NCI-H1930 (cell line): ENCODE results near the gene MT1G.
A peak's percentile ranks its signal among the peaks of the same experiment; 100 is the strongest.
"Not testable (repeated sequence)": the region's sequence is repeated elsewhere in the genome, so short reads cannot be mapped to it uniquely, and the experiment has no call there.

Experiments
- DNase-seq, 2 experiments: peaks; one replicate each; lab custom pipeline; 2025; lab: John Stamatoyannopoulos, UW

The MT1G gene

DNA sequence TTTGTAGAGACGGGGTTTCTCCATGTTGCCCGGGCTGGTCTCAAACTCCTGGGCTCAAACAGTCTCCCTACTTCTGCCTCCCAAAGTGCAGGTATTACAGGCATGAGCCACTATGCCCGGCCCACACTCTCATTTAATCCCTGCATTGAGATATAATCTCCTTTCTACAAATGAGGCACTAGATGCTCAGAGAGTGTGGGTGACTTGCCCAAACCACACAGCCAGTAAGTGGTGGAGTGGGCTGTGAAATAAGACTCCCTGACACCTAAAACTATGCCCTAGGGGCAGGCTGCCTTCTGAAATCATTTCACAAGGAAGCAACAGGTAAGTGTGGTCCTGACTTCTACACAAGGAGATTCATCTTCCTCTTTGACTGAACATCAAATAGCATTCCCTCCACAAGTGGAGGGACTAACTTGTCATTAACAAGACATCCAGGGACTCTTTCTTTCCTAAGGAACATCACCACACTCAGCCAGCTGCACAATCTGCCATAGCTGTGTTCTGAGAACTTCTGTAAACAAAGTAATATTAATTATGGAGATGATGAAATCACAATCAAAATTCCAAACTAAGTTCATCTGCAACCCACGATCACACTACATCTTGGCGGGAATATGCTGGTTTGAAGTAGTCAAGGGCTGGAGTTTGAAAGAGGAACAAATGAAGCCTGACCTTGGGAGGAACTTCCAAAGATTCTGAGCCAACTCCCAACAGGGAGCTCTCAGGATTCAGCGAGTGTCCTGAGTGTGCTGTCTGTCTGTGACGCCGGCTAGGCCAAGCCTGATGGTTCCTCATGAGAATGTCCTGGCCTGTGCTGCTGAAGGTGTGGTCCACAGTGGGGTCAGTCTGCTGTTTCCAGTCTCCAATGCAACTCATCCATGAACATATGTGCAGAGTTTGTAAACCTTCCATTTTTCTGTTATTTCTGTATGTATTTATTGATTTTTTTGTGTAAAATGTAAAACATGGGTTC lies 2.3 kb downstream of the MT1G start:
- not testable (repeated sequence) for DNase-seq

DNA sequence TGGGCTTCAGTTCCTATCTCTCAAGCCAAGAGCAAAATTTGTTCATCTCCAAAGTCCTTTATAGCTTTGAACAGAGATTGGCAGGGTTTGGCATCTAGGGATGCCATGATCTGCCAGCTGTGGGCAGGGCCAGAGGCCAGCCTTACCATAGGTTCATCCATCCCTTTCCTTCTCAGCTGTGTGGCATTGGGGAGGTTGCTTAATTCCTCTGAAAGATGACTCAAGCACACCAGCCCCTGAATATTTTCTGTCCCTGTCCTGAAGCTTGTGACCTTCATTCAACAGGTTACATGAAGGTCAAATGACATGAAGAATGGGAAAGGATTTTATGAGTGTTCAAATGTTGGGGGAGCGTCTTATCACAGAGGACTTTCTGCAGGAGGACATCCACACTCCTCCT lies 3.4 kb downstream of the MT1G start:
- no peak for DNase-seq

DNA sequence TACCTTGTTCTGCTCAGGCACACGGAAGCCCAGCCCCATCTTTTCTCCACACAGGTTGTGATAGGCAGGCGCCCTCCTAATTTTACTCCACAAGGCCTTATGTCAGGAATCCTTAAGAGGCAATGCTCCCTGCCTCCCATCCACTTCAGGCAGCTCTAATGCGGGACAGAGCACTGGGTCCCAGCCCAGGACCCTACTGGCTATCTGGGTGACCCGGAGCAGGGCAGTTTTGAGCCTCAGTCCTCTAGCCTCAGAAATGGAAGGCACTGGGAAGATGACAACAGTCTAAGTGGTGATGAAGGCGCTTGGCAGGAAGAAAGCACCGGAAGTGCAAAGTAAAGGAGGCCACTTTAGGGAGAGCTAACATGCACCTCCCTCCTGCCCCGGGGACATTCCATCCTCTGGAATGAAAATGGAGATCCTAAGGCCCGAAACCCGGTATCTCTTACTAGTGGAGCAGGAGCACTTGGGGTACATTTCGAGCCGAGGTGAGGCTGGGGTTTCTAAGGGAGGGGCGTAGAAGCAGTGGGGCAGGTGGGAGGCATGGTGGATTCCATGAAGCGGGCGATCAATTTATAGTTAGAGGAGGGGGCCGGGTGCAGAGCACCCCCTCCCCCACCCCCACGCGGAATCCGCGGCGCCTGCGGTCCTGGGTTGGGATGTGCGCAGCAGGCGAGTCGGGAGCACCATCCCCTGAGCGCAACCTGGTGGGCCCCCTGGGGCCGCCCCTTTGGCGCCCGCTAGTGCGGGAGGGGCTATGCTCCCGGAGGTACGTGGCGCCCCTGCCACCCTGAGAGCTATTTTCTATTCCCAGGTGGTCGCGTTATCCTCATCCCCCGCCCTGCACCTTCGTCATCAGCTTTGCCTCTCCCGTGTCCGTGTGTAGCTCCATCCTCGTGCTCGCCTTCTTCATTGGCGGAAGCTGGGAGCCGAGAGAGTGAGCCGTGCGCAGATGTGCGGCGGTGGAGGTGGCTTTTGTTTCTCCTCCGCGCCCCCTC lies 5.2 kb downstream of the MT1G start:
- peak in 1 of 2 experiments; percentile 8 for DNase-seq

DNA sequence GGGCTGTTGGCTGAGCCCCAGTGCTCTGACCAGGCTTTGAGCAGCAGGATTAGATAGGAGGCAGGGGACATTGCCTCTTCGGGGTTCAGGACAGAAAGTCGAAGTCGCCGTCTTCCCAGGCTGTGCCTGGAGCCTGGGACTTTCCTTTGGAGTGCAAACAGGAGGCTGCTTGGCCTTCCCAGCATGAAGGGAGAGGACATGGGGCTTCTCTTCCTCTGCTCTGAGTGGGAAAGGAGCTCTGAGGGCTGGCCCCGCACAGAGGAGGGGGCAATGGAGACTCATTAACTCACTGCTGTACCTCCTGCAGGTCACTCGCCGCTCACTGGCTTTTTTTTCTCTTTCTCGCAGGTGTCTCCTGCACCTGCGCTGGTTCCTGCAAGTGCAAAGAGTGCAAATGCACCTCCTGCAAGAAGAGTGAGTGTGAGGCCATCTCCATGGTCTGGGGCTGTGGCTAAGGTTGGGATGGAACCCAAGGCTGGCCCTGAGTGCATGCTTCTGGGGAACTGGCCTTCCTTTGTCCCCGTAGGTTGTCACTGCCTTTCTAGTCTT lies 9.5 kb downstream of the MT1G start:
- no peak for DNase-seq

DNA sequence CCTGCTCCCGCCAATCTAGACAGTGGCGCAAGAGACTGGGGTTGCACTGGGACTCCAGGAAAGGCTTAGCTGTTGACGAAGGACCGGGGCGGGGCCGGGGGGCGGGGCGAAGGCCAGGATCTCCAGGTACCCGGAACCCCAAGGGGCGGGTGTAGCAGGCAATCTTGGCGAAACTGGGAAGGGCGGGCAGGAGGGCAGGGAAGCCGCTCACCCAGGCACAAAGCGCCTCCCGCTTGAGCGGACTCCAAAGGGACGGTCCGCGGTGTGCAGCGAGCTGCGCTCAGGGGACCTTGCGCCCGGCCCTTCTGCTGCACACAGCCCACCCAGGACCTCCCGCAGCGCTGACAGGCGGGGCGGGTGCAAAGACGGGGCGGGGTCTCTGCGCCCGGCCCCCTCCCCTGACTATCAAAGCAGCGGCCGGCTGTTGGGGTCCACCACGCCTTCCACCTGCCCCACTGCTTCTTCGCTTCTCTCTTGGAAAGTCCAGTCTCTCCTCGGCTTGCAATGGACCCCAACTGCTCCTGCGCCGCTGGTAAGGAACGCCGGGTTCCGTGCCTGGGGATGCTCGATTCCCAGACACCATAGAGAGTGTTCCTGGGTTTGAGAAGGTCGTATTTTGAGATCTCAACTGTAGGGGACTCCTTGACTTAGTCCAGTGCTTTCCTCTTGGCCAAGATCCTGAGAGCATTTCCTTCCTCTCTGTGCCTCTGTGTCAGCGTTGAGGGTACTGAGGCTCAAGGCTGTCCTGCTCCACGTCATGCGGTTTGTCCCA lies 10.1 kb downstream of the MT1G start, which contains the start of gene MT1F:
Gene MT1F, plus strand, starts transcription at position 405 of the 772 bp plus-strand sequence. Its CDS starts 100 bp downstream, at position 505.
- peak; percentile 38 to 72 for DNase-seq

DNA sequence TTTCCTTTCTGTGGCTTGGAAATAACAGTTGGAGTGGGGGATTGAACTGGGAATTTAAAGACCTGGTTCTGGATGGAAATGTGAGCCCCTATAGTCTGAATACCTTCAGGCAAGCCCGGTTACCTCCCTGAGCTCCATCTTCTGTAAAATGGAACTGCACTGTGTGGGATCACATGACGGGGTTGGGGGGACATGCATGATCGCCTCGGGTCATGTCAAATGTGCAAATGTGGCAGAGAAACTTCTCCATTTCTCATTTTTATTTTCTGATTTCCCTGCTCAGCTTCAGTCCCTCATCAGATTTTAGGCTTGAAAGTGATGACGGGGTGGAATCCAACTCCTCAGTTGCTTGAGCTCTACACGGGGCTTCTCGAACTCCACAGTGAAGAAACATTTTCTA lies 14.6 kb downstream of the MT1G start:
- no peak for DNase-seq

DNA sequence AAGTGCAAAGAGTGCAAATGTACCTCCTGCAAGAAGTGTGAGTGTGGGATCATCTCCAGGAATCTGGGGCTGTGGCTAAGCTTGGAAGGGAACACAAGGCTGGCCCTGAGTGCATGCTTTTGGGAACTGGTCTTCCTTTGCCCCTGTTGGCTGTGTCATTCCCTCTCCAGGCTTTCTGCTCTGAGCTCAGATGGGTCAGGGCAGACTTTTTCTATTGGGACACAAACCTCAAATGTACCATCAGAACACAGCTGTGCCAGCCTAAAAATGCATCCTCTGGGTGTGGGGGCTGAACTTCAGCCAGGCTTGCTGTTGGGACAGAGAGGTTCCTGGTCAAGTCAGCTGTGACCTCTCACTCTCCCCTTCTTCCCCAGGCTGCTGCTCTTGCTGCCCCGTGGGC lies 15.3 kb downstream of the MT1G start:
- no peak for DNase-seq

DNA sequence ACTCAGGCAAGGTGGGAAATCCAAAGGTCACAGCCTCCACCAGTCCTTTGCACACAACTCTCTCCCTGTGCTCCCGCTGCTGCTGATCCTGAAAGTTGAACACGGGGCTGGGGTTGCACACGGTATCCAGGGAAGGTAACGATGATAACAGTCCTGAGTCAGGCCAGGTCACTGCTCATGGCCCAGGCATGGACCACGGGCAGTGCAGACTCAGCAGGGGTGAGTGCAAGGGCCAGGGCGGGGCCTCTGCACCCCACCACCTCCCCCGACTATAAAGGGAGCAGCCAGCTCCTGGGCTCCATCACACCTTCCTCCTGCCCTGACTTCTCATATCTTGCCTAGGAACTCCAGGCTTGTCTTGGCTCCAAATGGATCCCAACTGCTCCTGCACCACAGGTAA lies 16.3 kb downstream of the MT1G start, which contains the start of gene MT1B:
Gene MT1B, plus strand, starts transcription at position 301 of the 400 bp plus-strand sequence. Its CDS starts 68 bp downstream, at position 369.
- DNase-seq, result no peak

DNA sequence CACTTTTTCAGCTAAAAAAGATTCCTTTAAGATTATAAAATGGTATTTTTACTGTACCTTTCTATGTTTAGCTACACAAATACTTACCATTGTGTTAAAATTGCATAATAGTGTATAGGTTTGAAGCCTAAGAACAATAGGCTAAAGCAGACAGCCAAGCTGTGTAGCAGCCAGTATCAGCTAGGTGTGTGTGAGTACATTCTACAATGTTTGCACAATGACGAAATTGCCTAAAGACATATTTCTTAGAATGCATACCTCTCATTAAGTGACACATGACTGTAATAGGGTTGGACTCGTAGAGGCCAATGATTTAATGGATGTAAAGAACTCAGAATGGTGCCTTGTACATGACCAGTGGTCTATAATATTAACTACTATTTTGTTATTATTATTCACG lies 18.0 kb downstream of the MT1G start:
- no peak for DNase-seq

DNA sequence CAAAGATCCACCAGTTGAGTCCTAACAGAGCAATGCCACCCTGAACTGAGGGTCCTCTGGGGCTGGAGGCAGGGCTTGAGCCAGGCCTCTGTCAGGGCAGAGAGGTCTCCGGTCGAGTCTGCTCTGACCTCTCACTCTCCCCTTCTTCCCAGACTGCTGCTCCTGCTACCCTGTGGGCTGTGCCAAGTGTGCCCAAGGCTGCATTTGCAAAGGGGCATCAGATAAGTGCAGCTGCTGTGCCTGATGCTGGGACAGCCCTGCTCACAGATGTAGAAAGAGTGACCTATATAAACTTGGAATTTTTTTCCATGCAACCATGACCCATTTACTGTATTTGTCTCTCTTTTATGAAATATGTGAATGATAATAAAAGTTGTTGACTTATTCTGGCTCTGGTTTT lies 18.6 kb downstream of the MT1G start:
- no peak for DNase-seq

DNA sequence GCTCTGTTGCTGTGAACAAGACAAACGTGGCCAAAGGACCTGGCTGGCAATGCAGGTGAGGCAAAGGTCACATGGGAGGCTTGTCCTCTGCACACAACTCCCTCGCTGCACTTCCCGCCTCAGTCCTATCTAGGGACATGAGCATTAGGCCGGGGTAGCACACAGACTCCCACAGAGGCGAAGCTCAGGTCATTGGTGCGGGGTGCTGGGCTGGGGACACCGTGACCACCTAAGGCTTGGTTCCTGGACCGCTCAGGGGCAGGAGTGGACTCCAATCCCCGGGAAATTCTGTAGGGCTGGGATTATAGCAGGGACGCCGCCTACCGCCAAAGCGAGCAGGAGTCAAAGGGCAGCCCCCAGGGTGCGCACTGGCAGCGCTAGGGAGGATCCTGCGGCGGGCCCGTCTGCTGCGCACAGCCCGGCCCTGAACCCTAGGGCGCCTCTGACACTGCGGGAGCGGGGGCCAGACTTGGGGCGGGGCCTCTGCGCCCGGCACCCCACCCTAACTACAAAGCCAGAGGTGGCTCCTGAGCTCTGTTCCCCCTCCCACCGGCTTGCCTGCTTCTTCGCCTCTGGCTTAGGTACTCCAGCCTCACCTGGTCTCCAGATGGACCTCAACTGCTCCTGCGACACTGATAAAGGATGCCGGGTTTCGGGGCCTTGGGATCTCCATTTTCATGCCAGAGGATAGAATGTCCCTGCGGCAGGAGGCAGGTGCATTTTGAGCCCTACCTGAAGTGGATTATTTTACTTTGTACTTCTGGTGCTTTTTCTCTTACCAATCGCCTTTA lies 20.0 kb downstream of the MT1G start:
- DNase-seq, result no peak

DNA sequence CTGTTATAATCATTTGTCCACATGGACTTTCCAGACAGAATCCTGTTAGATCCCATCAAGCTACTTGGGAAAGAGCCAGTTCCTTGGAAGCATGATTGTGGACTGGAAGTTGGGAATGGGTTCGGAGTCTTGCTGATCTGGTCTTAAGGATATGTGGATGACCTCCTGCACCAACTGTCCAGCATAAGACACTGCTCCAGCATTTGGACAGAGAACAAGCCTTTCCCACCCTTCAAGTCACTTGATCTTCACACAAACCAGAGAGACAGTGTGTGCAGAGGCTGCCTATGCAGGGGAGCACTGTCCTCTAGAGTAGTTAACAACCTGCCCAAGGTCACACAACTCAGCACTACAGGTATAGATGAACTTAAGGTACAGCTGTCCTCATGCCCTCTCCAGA lies 22.0 kb downstream of the MT1G start:
- no peak for DNase-seq

DNA sequence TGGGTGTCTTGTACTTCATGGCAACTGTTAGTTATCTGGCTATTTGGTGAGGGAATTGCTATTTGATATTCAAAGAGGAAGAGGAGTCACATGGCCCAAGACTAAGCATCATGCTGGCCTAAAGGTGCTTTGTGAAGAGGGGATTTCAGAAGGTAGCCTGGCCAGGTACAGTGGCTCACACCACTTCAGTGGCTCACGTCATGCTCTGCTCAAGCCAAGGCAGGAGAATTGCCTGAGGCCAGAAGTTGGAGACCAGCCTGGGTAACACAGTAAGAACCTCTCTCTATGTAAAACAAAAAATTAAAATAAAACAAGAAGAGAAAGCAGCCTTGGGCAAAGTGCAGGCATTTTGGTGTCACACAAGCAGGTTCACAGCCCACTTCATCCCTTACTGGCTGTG lies 22.6 kb downstream of the MT1G start:
- no peak for DNase-seq

DNA sequence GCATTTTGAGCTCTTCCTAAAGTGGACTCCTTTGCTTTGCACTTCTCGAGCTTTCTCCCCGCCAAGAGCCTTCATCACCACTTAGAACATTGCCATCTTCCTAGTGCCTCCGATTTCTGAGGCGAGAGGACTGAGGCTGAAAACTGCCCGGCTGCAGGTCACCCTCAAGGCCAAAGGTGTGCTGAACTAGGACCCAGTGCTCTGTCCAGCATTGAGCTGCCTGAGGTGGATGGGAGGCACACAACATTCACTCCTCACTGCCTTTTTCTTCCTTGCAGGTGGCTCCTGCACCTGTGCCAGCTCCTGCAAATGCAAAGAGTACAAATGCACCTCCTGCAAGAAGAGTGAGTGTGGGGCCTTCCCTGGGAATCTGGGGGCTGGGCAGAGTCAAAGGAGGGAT lies 24.0 kb downstream of the MT1G start:
- DNase-seq, result no peak

DNA sequence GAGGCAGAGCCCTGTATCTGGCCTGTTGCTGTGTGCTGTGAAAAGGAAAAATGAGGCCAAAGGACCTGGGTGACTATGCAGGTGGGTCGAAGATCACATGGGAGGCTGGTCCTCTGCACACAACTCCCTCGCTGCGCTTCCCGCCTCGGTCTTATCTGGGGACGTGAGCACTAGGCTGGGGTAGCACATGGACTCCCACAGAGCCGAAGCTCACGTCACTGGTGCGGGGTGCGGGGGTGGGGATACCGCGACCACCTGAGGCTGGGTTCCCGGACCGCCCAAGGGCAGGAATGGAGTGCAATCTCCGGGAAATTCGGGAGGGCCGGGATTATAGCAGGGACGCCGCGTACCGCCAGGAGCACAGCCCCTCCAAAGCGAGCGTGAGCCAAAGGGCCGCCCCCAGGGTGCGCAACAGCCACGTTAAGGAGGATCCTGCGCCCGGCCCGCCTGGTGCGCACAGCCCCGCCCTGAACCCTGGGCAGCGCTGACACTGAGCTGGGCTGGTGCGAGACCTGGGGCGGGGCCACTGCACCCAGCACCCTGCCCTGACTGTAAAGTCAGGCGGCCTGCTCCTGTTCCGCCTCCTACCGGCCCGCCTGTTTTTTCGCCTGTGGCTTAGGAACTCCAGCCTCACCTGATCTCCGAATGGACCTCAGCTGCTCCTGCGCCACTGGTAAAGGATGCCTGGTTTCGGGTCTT lies 24.6 kb downstream of the MT1G start:
- DNase-seq, result peak; percentile 18 to 35

DNA sequence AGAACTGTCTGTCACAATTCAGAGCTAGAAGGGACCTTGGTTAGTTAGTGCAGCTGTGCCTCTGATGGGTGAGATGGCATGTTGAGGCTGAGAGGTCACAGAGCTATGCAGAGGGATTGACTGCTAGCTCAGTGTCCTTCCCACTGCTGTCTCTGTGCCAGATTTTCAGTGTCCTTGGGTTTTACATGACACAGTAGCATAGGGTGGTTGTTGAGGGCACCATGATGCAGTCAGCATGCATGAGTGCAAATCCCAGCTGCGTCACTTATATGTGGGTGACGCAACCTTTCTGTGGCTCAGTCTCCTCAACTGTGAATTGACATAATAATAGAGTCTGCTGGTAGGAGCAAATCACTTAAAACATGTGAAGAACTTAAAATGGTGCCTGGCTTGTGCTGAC lies 26.7 kb downstream of the MT1G start:
- no peak for DNase-seq

DNA sequence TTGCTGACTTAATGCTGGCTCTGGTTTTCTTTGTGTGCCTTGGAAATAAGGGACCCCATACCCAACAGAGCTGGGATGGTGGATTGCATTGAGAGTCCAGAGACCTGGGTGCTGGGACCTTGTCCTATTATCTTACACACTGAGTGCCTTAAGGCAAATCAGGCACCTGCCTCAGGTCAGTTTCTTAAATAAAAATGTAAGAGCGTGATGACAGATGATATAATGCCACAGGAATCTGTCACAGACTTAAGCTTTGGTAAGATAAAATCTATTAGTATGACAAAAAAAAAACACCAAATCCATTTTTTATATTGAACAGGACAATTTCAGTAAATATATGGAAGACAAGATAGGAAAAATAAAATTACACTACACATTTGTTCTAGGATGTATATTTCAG lies 27.8 kb downstream of the MT1G start:
- no peak for DNase-seq

DNA sequence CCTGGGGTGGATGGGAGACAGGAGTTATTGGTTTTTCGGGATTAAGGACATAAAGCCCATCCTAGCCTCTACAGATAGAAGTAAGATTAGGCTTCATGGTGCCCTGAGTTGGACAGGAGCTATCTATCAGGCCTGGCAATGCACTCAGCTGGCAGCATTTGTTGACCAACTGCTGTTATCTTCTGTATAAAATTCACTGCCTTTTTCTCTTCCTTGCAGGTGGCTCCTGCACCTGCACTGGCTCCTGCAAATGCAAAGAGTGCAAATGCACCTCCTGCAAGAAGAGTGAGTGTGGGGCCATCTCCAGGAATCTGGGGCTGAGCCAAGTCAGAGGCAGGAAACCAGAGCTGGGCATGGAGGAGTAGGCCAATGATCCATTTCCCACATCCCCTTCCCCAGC lies 28.8 kb downstream of the MT1G start:
- no peak for DNase-seq

DNA sequence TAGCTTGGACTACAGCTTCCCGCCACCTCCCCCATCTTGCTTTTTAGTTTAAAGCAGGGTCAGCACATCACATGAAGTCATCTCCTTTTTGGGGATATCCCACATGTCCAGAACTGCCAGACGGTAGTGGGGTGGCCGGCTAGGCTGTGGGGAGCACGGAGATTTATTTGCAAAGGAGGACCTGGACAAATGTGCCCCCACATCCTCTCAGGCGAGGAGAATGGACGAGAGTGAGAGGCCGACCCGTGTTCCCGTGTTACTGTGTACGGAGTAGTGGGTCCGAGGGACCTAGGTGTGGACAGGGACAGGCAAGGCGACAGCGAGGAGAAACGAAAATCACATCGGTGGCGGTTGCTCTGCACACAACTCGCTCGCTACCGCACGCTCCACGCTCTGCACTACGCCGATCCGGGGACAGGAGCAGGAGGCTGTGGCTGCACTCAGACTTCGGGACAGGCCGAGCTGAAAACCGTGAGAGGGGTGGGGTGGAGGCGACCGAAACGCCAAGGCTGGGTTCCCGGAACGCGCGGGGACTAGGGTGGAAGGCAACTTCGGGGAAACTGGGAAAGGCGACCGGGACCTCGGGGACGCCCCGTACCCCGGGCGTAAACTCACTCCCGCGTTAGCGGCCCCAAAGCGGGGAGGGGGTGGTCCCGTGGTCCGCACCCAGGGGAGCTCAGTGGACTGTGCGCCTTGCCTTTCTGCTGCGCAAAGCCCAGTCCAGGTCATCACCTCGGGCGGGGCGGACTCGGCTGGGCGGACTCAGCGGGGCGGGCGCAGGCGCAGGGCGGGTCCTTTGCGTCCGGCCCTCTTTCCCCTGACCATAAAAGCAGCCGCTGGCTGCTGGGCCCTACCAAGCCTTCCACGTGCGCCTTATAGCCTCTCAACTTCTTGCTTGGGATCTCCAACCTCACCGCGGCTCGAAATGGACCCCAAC lies 29.8 kb downstream of the MT1G start, which contains the start of gene MT1A:
Gene MT1A, plus strand, starts transcription at position 853 of the 937 bp plus-strand sequence. Its CDS starts 73 bp downstream, at position 926.
- DNase-seq, result peak in 1 of 2 experiments; percentile 7
